HL-60 (cell line): ENCODE measurements around the gene MSH3.

Experiments used
- DNase-seq, 2 experiments: peaks; one replicate each; pipeline ENCODE4 v3.0.0-alpha.2; 2010 to 2020; ENCODE audit warnings: low read depth in 1 of 2, low spot score in 1 of 2
- H3K27ac ChIP-seq: fragments of 250-450 bp; sonication (Bioruptor Pico); replicated peaks from 2 replicates; pipeline ENCODE4 v1.5.1; 2020; ENCODE audit warnings: mild to moderate bottlenecking, moderate library complexity
- H3K27me3 ChIP-seq: fragments of 250-450 bp; sonication (Bioruptor Pico); 2 replicates; pipeline ENCODE4 v1.5.1; 2021; ENCODE audit warnings: mild to moderate bottlenecking, moderate library complexity; ENCODE audit not compliant: insufficient read depth, poor library complexity, severe bottlenecking
- H3K4me3 ChIP-seq: replicated peaks from 2 replicates; pipeline ENCODE4 v1.5.1; 2011; ENCODE audit warnings: mild to moderate bottlenecking, control low read depth, low read length; ENCODE audit not compliant: insufficient read depth
- CTCF ChIP-seq: IDR thresholded peaks from one replicate; pipeline ENCODE4 v1.5.1; 2011; ENCODE audit warnings: low read length, control low read depth, inconsistent platforms; ENCODE audit not compliant: insufficient read depth
- GABPA ChIP-seq: IDR thresholded peaks from 2 replicates; pipeline ENCODE4 v1.6.1; 2012; ENCODE audit warnings: low read depth
- POLR2AphosphoS5 ChIP-seq: IDR thresholded peaks from 2 replicates; pipeline ENCODE4 v1.6.1; 2012; ENCODE audit warnings: low read depth
- REST ChIP-seq: IDR thresholded peaks from 2 replicates; pipeline ENCODE4 v1.6.1; 2012; ENCODE audit warnings: low read depth; ENCODE audit not compliant: insufficient replicate concordance
- SPI1 ChIP-seq: IDR thresholded peaks from 2 replicates; pipeline ENCODE4 v1.6.1; 2012; ENCODE audit warnings: low read depth, mild to moderate bottlenecking, borderline replicate concordance

MSH3 gene

GRCh38 chr5:80695666-80696065, 41.2 kb downstream of the MSH3 start:
- no peaks in the 10 kb centered on the region for H3K27me3 ChIP-seq
- DNase-seq = no peak
- no peak overlapping the region for H3K27ac ChIP-seq

GRCh38 chr5:80696450-80696849, 42.0 kb downstream of the MSH3 start:
- TF ChIP-seq GABPA (no peak), POLR2AphosphoS5 (no peak), CTCF (no peak), SPI1 (no peak), REST (no peak)
- no peak overlapping the region for H3K4me3 ChIP-seq
- no peaks in the 10 kb centered on the region for H3K27me3 ChIP-seq
- no peak overlapping the region for H3K27ac ChIP-seq
- no peak for DNase-seq

More at GRCh38 chr5:80695666-80696065, 41.2 kb downstream of the MSH3 start:
- H3K4me3 ChIP-seq = no peak overlapping the region
- TF ChIP-seq GABPA (no peak), REST (no peak), CTCF (no peak), POLR2AphosphoS5 (no peak), SPI1 (no peak)

GRCh38 chr5:80697100-80697499, 42.6 kb downstream of the MSH3 start:
- Histone ChIP-seq H3K27ac (no peak overlapping the region), H3K4me3 (no peak overlapping the region), H3K27me3 (no peaks in the 10 kb centered on the region)
- no peak for TF ChIP-seq CTCF
- no peak for TF ChIP-seq POLR2AphosphoS5
- TF ChIP-seq SPI1 = no peak
- TF ChIP-seq REST = no peak
- TF ChIP-seq GABPA = no peak
- DNase-seq = no peak
